Kidney epithelial cell (primary cell): Measurements from ENCODE around the gene RIMBP2. TPM values are rescaled to one million over a fixed set of nuclear protein-coding genes. Genes with fewer than 3 reads are reported as not detected.

Experiments used
- DNase-seq: peaks from one replicate; pipeline ENCODE4 v3.0.0-alpha.2; 2010; ENCODE audit warnings: low read depth
- H3K27me3 ChIP-seq: 2 replicates; pipeline ENCODE4 v1.6.0; 2011; ENCODE audit warnings: low read length; ENCODE audit not compliant: control insufficient read depth, insufficient read depth
- H3K36me3 ChIP-seq: 2 replicates; pipeline ENCODE4 v1.5.1; 2011; ENCODE audit warnings: low read length; ENCODE audit not compliant: control insufficient read depth, insufficient read depth
- H3K4me3 ChIP-seq: 2 replicates; pipeline ENCODE4 v1.5.1; 2011; ENCODE audit warnings: low read depth, mild to moderate bottlenecking, control low read depth, low read length
- CTCF ChIP-seq: IDR thresholded peaks from 2 replicates; pipeline ENCODE4 v1.5.1; 2011; ENCODE audit warnings: mild to moderate bottlenecking, moderate library complexity, low read length, control low read depth, inconsistent platforms; ENCODE audit not compliant: insufficient read depth, poor library complexity, severe bottlenecking
- total RNA-seq: library from RNA; depleted of rRNA; stranded (reverse); fragments of >200 nt; gene quantifications from 2 replicates; pipeline ENCODE4 v1.2.3, GENCODE V29; 2015

RIMBP2 gene
- total RNA-seq, 1 donor from 2014 or later = 0.50 TPM

- TF ChIP-seq CTCF = no peak
- Histone ChIP-seq H3K27me3 (no peaks in the 10 kb centered on the region), H3K4me3 (no peak overlapping the region), H3K36me3 (no peaks in the 10 kb centered on the region)
- no peak for DNase-seq
These were observed 368.5 kb downstream of the RIMBP2 start for GRCh38 chr12:130347588-130347987.

Other genes starting within 250 kb of the RIMBP2 start
- 19.4 and 24.4 TPM in 2 replicates for gene STX2, start 123.0 kb upstream of the RIMBP2 start, total RNA-seq
- 344 and 351 TPM in 2 replicates for gene RAN, start 155.8 kb upstream of the RIMBP2 start, total RNA-seq
- gene ADGRD1, start 237.6 kb upstream of the RIMBP2 start, total RNA-seq = 0.08 TPM in 1 of 2 replicates, not detected in the other